Testis (tissue), 3 donors: ENCODE data around the gene SRPK3. TPM values are rescaled to one million over a fixed set of nuclear protein-coding genes. Genes with fewer than 3 reads are reported as not detected.

Experiments
- DNase-seq: peaks from one replicate; pipeline ENCODE4 v3.0.0-alpha.2; 2019
- H3K27ac ChIP-seq, 2 donors: fragments of 200-600 bp; sonication (generic); one replicate each; pipeline ENCODE4 v1.5.1; 2019
- H3K27me3 ChIP-seq: fragments of 200-600 bp; sonication (generic); one replicate; pipeline ENCODE4 v1.5.1; 2019
- H3K36me3 ChIP-seq: fragments of 200-600 bp; sonication (generic); one replicate; pipeline ENCODE4 v1.5.1; 2017; ENCODE audit warnings: low read depth; ENCODE audit errors: missing control alignments
- H3K4me1 ChIP-seq: fragments of 200-600 bp; sonication (generic); one replicate; pipeline ENCODE4 v1.5.1; 2019
- H3K4me3 ChIP-seq, 2 donors: fragments of 200-600 bp; sonication (generic); one replicate each; pipeline ENCODE4 v1.5.1; 2017 to 2019
- H3K9me3 ChIP-seq: fragments of 200-600 bp; sonication (generic); one replicate; pipeline ENCODE4 v1.5.1; 2017
- CTCF ChIP-seq, 3 experiments: fragments of 450-650 bp in 2 of 3; fragments of 200-600 bp in 1 of 3; sonication (generic) in 1 of 3; IDR thresholded peaks; one replicate each; pipeline ENCODE4 v1.5.1; 2016 to 2019; ENCODE audit warnings: antibody characterized with exemption in 3 of 3, mild to moderate bottlenecking in 2 of 3, moderate library complexity in 1 of 3
- POLR2A ChIP-seq: fragments of 450-650 bp; IDR thresholded peaks from one replicate; pipeline ENCODE4 v1.6.1; 2017; ENCODE audit warnings: antibody characterized with exemption, mild to moderate bottlenecking, moderate library complexity
- WGBS, 2 donors: methylation state at CpG; one replicate each; pipeline ENCODE4 v1.1.5; 2018; 5-methylcytosine and 5-hydroxymethylcytosine counted together
- intact Hi-C: fragments of 100-400 bp; cut with DNase I; formaldehyde crosslinking; loops from one replicate; pipeline ENCODE4 v1.15.1; 2023; ENCODE audit warnings: low total_unique reads
- polyA plus RNA-seq: library from polyadenylated mRNA; stranded (reverse); fragments of 350-450 nt; fragmentation: Illumina TruSeq; extraction: RNeasy Lipid Tissue Mini Kit (QIAGEN cat#74804); gene quantifications from one replicate; pipeline ENCODE4 v1.2.3, GENCODE V29; 2014; ENCODE audit warnings: low read depth, low replicate concordance; ENCODE audit not compliant: insufficient read depth
- total RNA-seq, 2 donors: library from RNA; depleted of rRNA; stranded (reverse); fragments of >200 nt; gene quantifications; one replicate each; pipeline ENCODE4 v1.2.3, GENCODE V29; 2016

Gene SRPK3
- total and polyA plus RNA-seq, 3 donors from 2014 or later: 0.62 to 2.2 (median 1.3) TPM

- no peak for DNase-seq
- TF ChIP-seq CTCF (IDR thresholded peaks at IDR 0.05): no peak
- no peak for TF ChIP-seq POLR2A
- Histone ChIP-seq H3K4me1 (no peaks in the 10 kb centered on the region), H3K27ac (no peak overlapping the region), H3K27me3 (no peaks in the 10 kb centered on the region), H3K9me3 (no peaks in the 10 kb centered on the region), H3K36me3 (no peaks in the 10 kb centered on the region), H3K4me3 (peak overlapping the region; percentile 32 to 50)
- intact Hi-C loops: no loop called here
- WGBS, 2 donors: 31 to 66% methylated on average over 5 to 20 of the region's 23 CpGs
These were observed 38.7 kb downstream of the SRPK3 start for GRCh38 chrX:153819384-153820040.

- 88 to 89% methylated on average over 3 to 7 of the region's 7 CpGs for WGBS, 2 donors
- TF ChIP-seq POLR2A (no peak), CTCF (IDR thresholded peaks at IDR 0.05) (no peak)
- Histone ChIP-seq H3K4me3 (no peak overlapping the region), H3K27ac (no peak overlapping the region), H3K4me1 (no peaks in the 10 kb centered on the region), H3K36me3 (no peaks in the 10 kb centered on the region), H3K9me3 (no peaks in the 10 kb centered on the region), H3K27me3 (no peaks in the 10 kb centered on the region)
- intact Hi-C loops: no loop called here
- no peak for DNase-seq
These were observed 39.8 kb downstream of the SRPK3 start for GRCh38 chrX:153820601-153821000.

- TF ChIP-seq CTCF (IDR thresholded peaks at IDR 0.05): no peak
- no peak for TF ChIP-seq POLR2A
- H3K27me3 ChIP-seq: no peaks in the 10 kb centered on the region
- no peak for DNase-seq
- H3K4me3 ChIP-seq: no peak overlapping the region
- no peaks in the 10 kb centered on the region for H3K36me3 ChIP-seq
- no peaks in the 10 kb centered on the region for H3K9me3 ChIP-seq
- 82 to 93% methylated on average over 2 to 9 of the region's 9 CpGs for WGBS, 2 donors
- intact Hi-C loops: no loop called here
- no peak overlapping the region for H3K27ac ChIP-seq
- H3K4me1 ChIP-seq: no peaks in the 10 kb centered on the region
These were observed 40.2 kb downstream of the SRPK3 start for GRCh38 chrX:153821066-153821465.

- no peaks in the 10 kb centered on the region for H3K9me3 ChIP-seq
- H3K4me1 ChIP-seq: peaks cover 4% of the 10 kb centered on the region
- DNase-seq: no peak
- TF ChIP-seq POLR2A: no peak
- no peak for TF ChIP-seq CTCF (IDR thresholded peaks at IDR 0.05)
- 83 to 93% methylated on average over 6 to 10 of the region's 10 CpGs for WGBS, 2 donors
- intact Hi-C loops: no loop called here
- no peaks in the 10 kb centered on the region for H3K27me3 ChIP-seq
- no peak overlapping the region for H3K4me3 ChIP-seq
- no peak overlapping the region for H3K27ac ChIP-seq
- no peaks in the 10 kb centered on the region for H3K36me3 ChIP-seq
These were observed 43.5 kb downstream of the SRPK3 start for GRCh38 chrX:153824348-153824747.

- peaks cover 4% of the 10 kb centered on the region for H3K4me1 ChIP-seq
- TF ChIP-seq POLR2A (no peak), CTCF (IDR thresholded peaks at IDR 0.05) (no peak)
- 76% methylated on average over 4 of the region's 8 CpGs; no CpG with 5 or more reads in 1 of the 2 donors for WGBS, 2 donors
- H3K4me3 ChIP-seq: no peak overlapping the region
- no peak overlapping the region for H3K27ac ChIP-seq
- no peak for DNase-seq
- H3K27me3 ChIP-seq: no peaks in the 10 kb centered on the region
- no peaks in the 10 kb centered on the region for H3K36me3 ChIP-seq
- H3K9me3 ChIP-seq: no peaks in the 10 kb centered on the region
- intact Hi-C loops: no loop called here
These were observed 44.2 kb downstream of the SRPK3 start for GRCh38 chrX:153825042-153825441.
